IMR-90 (cell line): ENCODE results near the gene GLIPR1. TPM values are rescaled to one million over a fixed set of nuclear protein-coding genes. Genes with fewer than 3 reads are reported as not detected.

Source experiments
- ATAC-seq: fragments of 200-7000 bp; cut with Tn5 transposase; 2 replicates; pipeline ENCODE4 v1.9.1; 2020; ENCODE audit warnings: low read depth, mild to moderate bottlenecking, moderate library complexity
- BruUV-seq: library from RNA; stranded (reverse); fragments of 400-500 nt; replicated peaks from 2 replicates; lab custom pipeline; 2021; lab: Mats Ljungman, UMichigan
- CTCF ChIA-PET: fragments of 300-600 bp; formaldehyde crosslinking; extraction: SDS; loops from one replicate; lab custom pipeline; 2021; ENCODE audit warnings: antibody characterized with exemption; lab: Yijun Ruan, JAX
- POLR2A ChIA-PET: fragments of 300-600 bp; sonication (Branson Sonifier 250); formaldehyde crosslinking; loops from one replicate; lab custom pipeline; 2022; ENCODE audit warnings: antibody characterized with exemption; ENCODE audit not compliant: unreplicated experiment; lab: Charles Lee
- DNase-seq: peaks from one replicate; pipeline ENCODE4 v3.0.0; 2013
- H2AFZ ChIP-seq: replicated peaks from 2 replicates; pipeline ENCODE3; 2013; ENCODE audit warnings: low read length, mild to moderate bottlenecking; ENCODE audit not compliant: poor library complexity
- H2AK5ac ChIP-seq: 2 replicates; pipeline ENCODE4 v1.6.1; 2013; ENCODE audit warnings: low read depth, low read length, inconsistent platforms
- H2AK9ac ChIP-seq: replicated peaks from 2 replicates; pipeline ENCODE3; 2013; ENCODE audit warnings: mild to moderate bottlenecking, low read depth, low read length, moderate library complexity; ENCODE audit not compliant: poor library complexity
- H2BK120ac ChIP-seq: 2 replicates; pipeline ENCODE4 v1.6.1; 2013; ENCODE audit warnings: low read depth, low read length, inconsistent platforms
- H2BK15ac ChIP-seq: 3 replicates; pipeline ENCODE4 v1.6.1; 2013; ENCODE audit warnings: low read depth, low read length, inconsistent platforms
- H2BK20ac ChIP-seq: 2 replicates; pipeline ENCODE4 v1.6.1; 2013; ENCODE audit warnings: low read depth, mild to moderate bottlenecking, inconsistent platforms, low read length, moderate library complexity
- H2BK5ac ChIP-seq: 2 replicates; pipeline ENCODE4 v1.6.1; 2013; ENCODE audit warnings: mild to moderate bottlenecking, low read depth, low read length, inconsistent platforms; ENCODE audit not compliant: poor library complexity, severe bottlenecking
- H3K14ac ChIP-seq: replicated peaks from 2 replicates; pipeline ENCODE4 v1.6.1; 2013; ENCODE audit warnings: low read depth, low read length, inconsistent platforms
- H3K18ac ChIP-seq: 2 replicates; pipeline ENCODE4 v1.6.1; 2013; ENCODE audit warnings: low read depth, low read length, control low read depth
- H3K23ac ChIP-seq: 2 replicates; pipeline ENCODE4 v1.6.1; 2013; ENCODE audit warnings: low read depth, low read length, inconsistent platforms
- H3K27ac ChIP-seq: 2 replicates; pipeline ENCODE4 v1.5.1; 2013; ENCODE audit warnings: mild to moderate bottlenecking, control low read depth, low read length; ENCODE audit not compliant: insufficient read depth
- H3K27me3 ChIP-seq: 2 replicates; pipeline ENCODE4 v1.6.1; 2013; ENCODE audit warnings: low read length; ENCODE audit not compliant: control insufficient read depth, insufficient read depth
- H3K36me3 ChIP-seq: 2 replicates; pipeline ENCODE4 v1.6.1; 2013; ENCODE audit warnings: low read length, mixed read lengths; ENCODE audit not compliant: control insufficient read depth, insufficient read depth
- H3K4ac ChIP-seq: 2 replicates; pipeline ENCODE4 v1.6.1; 2013; ENCODE audit warnings: low read depth, low read length, inconsistent platforms
- H3K4me1 ChIP-seq: 2 replicates; pipeline ENCODE4 v1.6.1; 2013; ENCODE audit warnings: low read length, mixed read lengths; ENCODE audit not compliant: control insufficient read depth, insufficient read depth
- H3K4me2 ChIP-seq: 2 replicates; pipeline ENCODE4 v1.6.1; 2013; ENCODE audit warnings: low read depth, mild to moderate bottlenecking, control low read depth, low read length, moderate library complexity
- H3K4me3 ChIP-seq: 2 replicates; pipeline ENCODE4 v1.5.1; 2013; ENCODE audit warnings: low read depth, mild to moderate bottlenecking, control low read depth, low read length, moderate library complexity; ENCODE audit not compliant: insufficient read depth
- H3K56ac ChIP-seq: 2 replicates; pipeline ENCODE4 v1.6.1; 2013; ENCODE audit warnings: low read length, inconsistent platforms; ENCODE audit not compliant: insufficient read depth; ENCODE audit errors: extremely low read depth
- H3K79me1 ChIP-seq, 2 experiments: 2 replicates each; pipeline ENCODE4 v1.6.1; 2013; ENCODE audit warnings: low read length in 2 of 2, inconsistent platforms in 1 of 2, low read depth in 1 of 2
- H3K9ac ChIP-seq: 2 replicates; pipeline ENCODE4 v1.6.1; 2013; ENCODE audit warnings: low read depth, low read length, control low read depth
- H3K9me1 ChIP-seq: 2 replicates; pipeline ENCODE4 v1.6.1; 2013; ENCODE audit warnings: low read length, inconsistent platforms; ENCODE audit not compliant: insufficient read depth
- H3K9me3 ChIP-seq: 2 replicates; pipeline ENCODE4 v1.6.1; 2013; ENCODE audit warnings: low read length; ENCODE audit not compliant: control insufficient read depth, insufficient read depth
- H4K20me1 ChIP-seq: 2 replicates; pipeline ENCODE4 v1.6.1; 2013; ENCODE audit warnings: low read length, inconsistent platforms; ENCODE audit not compliant: insufficient read depth
- H4K5ac ChIP-seq: 2 replicates; pipeline ENCODE4 v1.6.1; 2013; ENCODE audit warnings: mild to moderate bottlenecking, low read depth, low read length, control low read depth
- H4K8ac ChIP-seq, 2 experiments: 2 replicates each; pipeline ENCODE4 v1.6.1; 2013; ENCODE audit warnings: low read depth in 2 of 2, low read length in 2 of 2, control low read depth in 1 of 2, inconsistent platforms in 1 of 2
- H4K91ac ChIP-seq: 2 replicates; pipeline ENCODE4 v1.6.1; 2013; ENCODE audit warnings: low read depth, low read length, inconsistent platforms; ENCODE audit not compliant: insufficient read depth
- CEBPB ChIP-seq: IDR thresholded peaks from 2 replicates; pipeline ENCODE4 v1.6.1; 2012; ENCODE audit warnings: low read depth, low read length, improper control_type of control experiment
- CHD1 ChIP-seq: IDR thresholded peaks from 2 replicates; pipeline ENCODE4 v1.6.1; 2012; ENCODE audit warnings: low read depth, low read length, improper control_type of control experiment
- CTCF ChIP-seq: conservative IDR thresholded peaks from 2 replicates; pipeline ENCODE4 v1.5.1; 2012; ENCODE audit warnings: mild to moderate bottlenecking, low read depth, low read length, improper control_type of control experiment
- ELK1 ChIP-seq: fragments of 150-350 bp; IDR thresholded peaks from 2 replicates; pipeline ENCODE4 v1.6.1; 2016; ENCODE audit warnings: low read depth, mild to moderate bottlenecking, low read length, moderate library complexity, borderline replicate concordance
- MAFK ChIP-seq: IDR thresholded peaks from 2 replicates; pipeline ENCODE4 v1.6.1; 2012; ENCODE audit warnings: low read depth, low read length, improper control_type of control experiment
- MXI1 ChIP-seq: IDR thresholded peaks from 2 replicates; pipeline ENCODE4 v1.6.1; 2012; ENCODE audit warnings: low read depth, mild to moderate bottlenecking, low read length, moderate library complexity, borderline replicate concordance
- NFE2L2 ChIP-seq: fragments of 150-350 bp; IDR thresholded peaks from 2 replicates; pipeline ENCODE4 v1.6.1; 2016; ENCODE audit warnings: low read depth, mild to moderate bottlenecking, low read length
- POLR2A ChIP-seq: IDR thresholded peaks from 2 replicates; pipeline ENCODE4 v1.6.1; 2012; ENCODE audit warnings: mild to moderate bottlenecking, low read depth, low read length
- RAD21 ChIP-seq: IDR thresholded peaks from 2 replicates; pipeline ENCODE4 v1.6.1; 2012; ENCODE audit warnings: low read length, improper control_type of control experiment
- RFX5 ChIP-seq: IDR thresholded peaks from 2 replicates; pipeline ENCODE4 v1.8.0; 2012; ENCODE audit warnings: low read depth, mild to moderate bottlenecking, low read length, moderate library complexity
- USF2 ChIP-seq: fragments of 150-350 bp; IDR thresholded peaks from 2 replicates; pipeline ENCODE4 v1.6.1; 2017; ENCODE audit warnings: mild to moderate bottlenecking, antibody characterized with exemption, low read length, low read depth
- WGBS, 2 experiments: methylation state at CpG; one replicate each; pipeline versions ENCODE4 v1.1.5 to v1.1.7; 2013; ENCODE audit warnings: missing lambda C conversion rate in 2 of 2; ENCODE audit not compliant: insufficient read length in 1 of 2; ENCODE audit errors: extremely low coverage in 2 of 2; 5-methylcytosine and 5-hydroxymethylcytosine counted together
- dilution Hi-C: fragments of 300-500 bp; cut with HindIII; formaldehyde crosslinking; loops from one replicate; pipeline ENCODE4 v1.14.3; 2018; ENCODE audit warnings: low sequenced_read_pairs; ENCODE audit not compliant: unreplicated experiment
- in situ Hi-C: fragments of 300-500 bp; cut with MboI; formaldehyde crosslinking; loops from 3 replicates; pipeline ENCODE4 v1.14.3; 2019; ENCODE audit warnings: low sequenced_read_pairs, inconsistent platforms, mixed read lengths
- intact Hi-C: fragments of 100-400 bp; cut with micrococcal nuclease; formaldehyde crosslinking; loops from 2 replicates; pipeline ENCODE4 v1.10.0; 2022
- polyA plus RNA-seq, 3 experiments: library from polyadenylated mRNA; depleted of rRNA; stranded (reverse); fragments of >200 nt; gene quantifications; 2 replicates each; pipeline ENCODE4 v1.2.3, GENCODE V29; 2012; ENCODE audit warnings: low replicate concordance in 1 of 3
- total RNA-seq: library from RNA; depleted of rRNA; stranded (reverse); fragments of >200 nt; gene quantifications from 2 replicates; pipeline ENCODE4 v1.2.3, GENCODE V29; 2012

The GLIPR1 gene
- total and polyA plus RNA-seq, 2 of the 4 experiments (the other 2 are of a cell fraction): 268 to 327 TPM

- no peak for TF ChIP-seq MXI1
- no peak for TF ChIP-seq CHD1
- TF ChIP-seq MAFK: no peak
- TF ChIP-seq NFE2L2: no peak
- no peak for TF ChIP-seq RAD21
- TF ChIP-seq POLR2A: no peak
These were observed 6.4 kb upstream of the GLIPR1 start (continued) for GRCh38 chr12:75474116-75474515.

- H3K23ac ChIP-seq: no peak overlapping the region
- no peak overlapping the region for H3K27ac ChIP-seq
- H2BK5ac ChIP-seq: no peak overlapping the region
- no peak overlapping the region for H2BK15ac ChIP-seq
- in situ Hi-C loops (no loop called here), dilution Hi-C loops (no loop called here), intact Hi-C loops (no loop called here)
- H3K9me3 ChIP-seq: no peaks in the 10 kb centered on the region
- H3K4me2 ChIP-seq: no peak overlapping the region
- H4K91ac ChIP-seq: no peak overlapping the region
- ATAC-seq (no peak), DNase-seq (no peak)
- H3K4me3 ChIP-seq: no peak overlapping the region
- no peaks in the 10 kb centered on the region for H4K20me1 ChIP-seq
- H3K4ac ChIP-seq: no peak overlapping the region
- no peak overlapping the region for H3K56ac ChIP-seq
- H3K27me3 ChIP-seq: no peaks in the 10 kb centered on the region
- H3K9me1 ChIP-seq: no peaks in the 10 kb centered on the region
- no peak overlapping the region for H2AFZ ChIP-seq
- H2AK5ac ChIP-seq: no peak overlapping the region
- no peak overlapping the region for H2AK9ac ChIP-seq
- no peak overlapping the region for H4K8ac ChIP-seq
- no peak overlapping the region for H3K9ac ChIP-seq
- WGBS, 2 experiments: no CpG with 5 or more reads among the region's 1 CpG
- H4K5ac ChIP-seq: no peak overlapping the region
- no peaks in the 10 kb centered on the region for H3K36me3 ChIP-seq
- ChIA-PET POLR2A (no interaction called here), CTCF (no interaction called here)
- H3K14ac ChIP-seq: no peak overlapping the region
- no peak overlapping the region for H2BK20ac ChIP-seq
- BruUV-seq: no TSS peak
- no peaks in the 10 kb centered on the region; a peak in 1 of 4 replicates for H3K79me1 ChIP-seq
- no peak overlapping the region for H3K18ac ChIP-seq
- H3K4me1 ChIP-seq: peaks cover 9% of the 10 kb centered on the region
- no peak for TF ChIP-seq NFE2L2
- TF ChIP-seq CEBPB: no peak
- no peak for TF ChIP-seq RFX5
- TF ChIP-seq USF2: no peak
- TF ChIP-seq RAD21: no peak
- no peak for TF ChIP-seq MAFK
- no peak for TF ChIP-seq CTCF
- TF ChIP-seq ELK1: no peak
- no peak overlapping the region for H2BK120ac ChIP-seq
These were observed 4.5 kb upstream of the GLIPR1 start for GRCh38 chr12:75476071-75476470.
